ENCODE data around the gene TMPRSS9. TPM values are rescaled to one million over a fixed set of nuclear protein-coding genes. Genes with fewer than 3 reads are reported as not detected.

Gene TMPRSS9
- total and polyA plus RNA-seq, 4 experiments from 2014 or later: not detected

DNA sequence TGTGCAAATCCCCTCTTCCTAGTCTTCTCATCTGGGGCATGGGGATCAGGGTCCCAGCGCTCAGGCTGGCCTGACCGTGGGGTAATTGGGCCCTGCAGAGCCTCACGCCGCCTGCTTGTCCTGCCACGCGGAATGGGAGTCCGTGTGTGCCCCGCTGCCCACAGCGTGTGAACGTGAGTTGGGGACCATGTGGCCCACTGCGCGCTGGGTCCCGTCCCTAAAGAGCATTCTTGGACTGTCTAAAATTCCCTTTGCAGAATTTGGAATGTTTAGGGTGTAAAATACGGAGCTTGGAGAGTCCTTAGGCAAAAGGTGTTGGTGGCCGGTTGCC is 2.9 kb downstream of the TMPRSS9 start:
- intact Hi-C loops (cut with micrococcal nuclease): no loop called here
- DNase-seq: no peak
- H3K27ac ChIP-seq (ENCODE audit: low read depth, low read length): no peak overlapping the region
- CTCF ChIA-PET (ENCODE audit: partially characterized antibody): no interaction called here
- Mint-ChIP-seq H3K36me3 (peaks cover 0 to under 1% of the 10 kb centered on the region in 2 donors), H3K27me3 (peaks cover 13 to 14% of the 10 kb centered on the region in 2 donors), H3K9me3 (peaks cover 0 to 3% (median 0%) of the 10 kb centered on the region in 8 donors), H3K27ac (no peak overlapping the region), H3K4me1 (peaks cover 3 to 5% (median 5%) of the 10 kb centered on the region in 4 donors), H3K4me3 (no peak overlapping the region)
- no peak overlapping the region for H3K4me3 ChIP-seq (ENCODE audit: low read length in 2 of 2)
- no peaks in the 10 kb centered on the region for H3K27me3 ChIP-seq (ENCODE audit: insufficient read depth, low read length)
- no peaks in the 10 kb centered on the region for H3K9me3 ChIP-seq (ENCODE audit: control insufficient read depth in 1 of 2, low read length in 2 of 2)
- POLR2A ChIA-PET (ENCODE audit: partially characterized antibody): no interaction called here
- no peaks in the 10 kb centered on the region for H3K4me1 ChIP-seq (ENCODE audit: insufficient read depth, low read length)
- H3K36me3 ChIP-seq (ENCODE audit: insufficient read depth, low read length): no peaks in the 10 kb centered on the region

DNA sequence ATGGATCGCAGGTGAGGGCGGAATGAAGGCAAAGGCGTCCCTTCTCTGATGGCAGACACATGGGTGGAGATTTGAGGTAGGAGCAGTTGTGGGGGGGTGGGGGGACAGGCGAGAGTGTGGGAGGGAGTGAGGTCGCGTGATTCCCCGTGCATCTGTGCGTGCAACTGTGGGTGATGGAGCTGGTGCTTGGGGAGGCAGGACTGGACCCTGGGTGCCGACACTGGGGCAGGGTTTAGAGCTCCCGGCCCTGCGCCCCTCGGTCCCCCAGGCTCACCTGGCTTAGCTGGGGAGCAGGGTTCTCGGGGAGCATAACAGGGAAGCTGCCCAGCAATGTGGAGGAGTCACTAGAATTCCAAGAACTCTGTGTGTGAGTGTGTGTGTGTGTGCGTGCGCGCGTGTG is 3.4 kb downstream of the TMPRSS9 start:
- H3K4me3 Mint-ChIP-seq: no peak overlapping the region
- CTCF ChIA-PET (ENCODE audit: partially characterized antibody): no interaction called here
- H3K27ac Mint-ChIP-seq: no peak overlapping the region
- no peaks in the 10 kb centered on the region for H3K27me3 ChIP-seq (ENCODE audit: insufficient read depth, low read length)
- DNase-seq: peak in 1 of 5 donors; percentile 16
- POLR2A ChIA-PET (ENCODE audit: partially characterized antibody): no interaction called here
- peaks cover 0 to 5% (median under 1%) of the 10 kb centered on the region in 8 donors for H3K9me3 Mint-ChIP-seq
- H3K4me1 Mint-ChIP-seq: peaks cover 3 to 5% (median 5%) of the 10 kb centered on the region in 4 donors
- no peaks in the 10 kb centered on the region for H3K36me3 ChIP-seq (ENCODE audit: insufficient read depth, low read length)
- no peak overlapping the region for H3K27ac ChIP-seq (ENCODE audit: low read depth, low read length)
- H3K4me1 ChIP-seq (ENCODE audit: insufficient read depth, low read length): no peaks in the 10 kb centered on the region
- peaks cover 0 to 5% of the 10 kb centered on the region in 2 donors for H3K36me3 Mint-ChIP-seq
- no peaks in the 10 kb centered on the region for H3K9me3 ChIP-seq (ENCODE audit: control insufficient read depth in 1 of 2, low read length in 2 of 2)
- no peak overlapping the region for H3K4me3 ChIP-seq (ENCODE audit: low read length in 2 of 2)
- peaks cover 13 to 14% of the 10 kb centered on the region in 2 donors for H3K27me3 Mint-ChIP-seq
- intact Hi-C loops (cut with micrococcal nuclease): no loop called here

DNA sequence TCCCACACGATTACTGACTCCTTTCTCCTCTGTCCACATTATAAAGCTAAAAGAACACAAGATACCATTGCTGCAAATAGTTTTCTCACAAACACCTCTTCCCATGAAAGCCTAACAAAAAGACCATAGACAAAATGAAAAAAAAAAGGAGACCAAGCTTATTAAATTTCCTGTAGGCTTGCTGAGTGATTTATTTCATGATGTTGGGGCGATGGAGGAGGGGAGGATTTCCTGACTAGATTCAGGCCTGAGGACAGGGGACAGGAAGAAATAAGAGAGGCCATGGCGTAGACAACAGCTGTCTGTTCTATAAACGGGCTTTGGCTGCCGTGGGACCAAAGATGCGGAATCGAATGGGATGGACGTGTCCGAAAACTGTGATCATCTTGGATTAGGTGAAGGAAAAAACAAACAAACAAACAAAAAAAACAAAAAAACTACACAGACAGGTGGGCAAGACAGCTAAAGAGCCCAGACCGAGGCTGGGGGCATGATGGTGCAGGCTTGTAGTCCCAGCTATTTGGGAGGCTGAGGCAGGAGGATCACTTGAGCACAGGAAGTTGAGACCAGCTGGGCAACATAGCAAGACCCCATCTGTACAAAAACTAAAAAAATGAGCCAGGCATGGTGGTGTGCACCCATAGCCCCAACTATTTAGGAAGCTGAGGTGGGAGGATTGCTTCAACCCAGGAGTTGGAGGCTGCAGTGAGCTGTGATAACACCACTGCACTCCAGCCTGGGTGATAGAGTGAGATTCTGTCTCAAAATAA is 5.3 kb downstream of the TMPRSS9 start:
- DNase-seq: no peak
- intact Hi-C loops (cut with micrococcal nuclease): no loop called here
- peaks cover 3 to 11% (median 4%) of the 10 kb centered on the region in 4 donors for H3K4me1 Mint-ChIP-seq
- Histone ChIP-seq H3K4me1 (ENCODE audit: insufficient read depth, low read length) (no peaks in the 10 kb centered on the region), H3K9me3 (ENCODE audit: control insufficient read depth in 1 of 2, low read length in 2 of 2) (no peaks in the 10 kb centered on the region), H3K4me3 (ENCODE audit: low read length in 2 of 2) (no peak overlapping the region), H3K36me3 (ENCODE audit: insufficient read depth, low read length) (no peaks in the 10 kb centered on the region), H3K27me3 (ENCODE audit: insufficient read depth, low read length) (no peaks in the 10 kb centered on the region), H3K27ac (ENCODE audit: low read depth, low read length) (no peak overlapping the region)
- H3K27me3 Mint-ChIP-seq: peaks cover 11 to 13% of the 10 kb centered on the region in 2 donors
- ChIA-PET CTCF (ENCODE audit: partially characterized antibody) (no interaction called here), POLR2A (ENCODE audit: partially characterized antibody) (no interaction called here)
- H3K9me3 Mint-ChIP-seq: peaks cover 0 to 11% (median 3%) of the 10 kb centered on the region in 8 donors
- H3K27ac Mint-ChIP-seq: peak overlapping the region in 1 of 7 donors; percentile 0
- no peak overlapping the region for H3K4me3 Mint-ChIP-seq
- peaks cover 0 to 5% of the 10 kb centered on the region in 2 donors for H3K36me3 Mint-ChIP-seq

DNA sequence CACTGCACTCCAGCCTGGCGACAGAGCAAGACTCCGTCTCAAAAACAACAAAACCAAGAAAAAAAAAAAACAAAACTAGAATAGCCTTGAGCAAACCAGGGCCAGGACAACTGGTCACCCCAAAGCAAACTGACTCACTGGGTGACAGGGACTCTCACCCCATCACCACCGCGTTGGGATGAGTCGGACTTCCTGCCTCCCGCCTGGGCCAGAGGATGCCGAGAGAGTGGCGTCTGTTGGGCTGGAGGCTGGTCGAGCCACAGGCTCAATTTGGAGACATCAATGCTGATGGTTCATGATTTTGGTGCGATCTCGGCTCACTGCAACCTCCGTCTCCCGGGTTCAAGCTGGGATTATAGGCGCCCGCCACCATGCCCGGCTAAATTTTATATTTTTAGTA is 11.6 kb downstream of the TMPRSS9 start:
- H3K27me3 ChIP-seq (ENCODE audit: insufficient read depth, low read length): no peaks in the 10 kb centered on the region
- no peak overlapping the region for H3K4me3 ChIP-seq (ENCODE audit: low read length in 2 of 2)
- peaks cover 0 to 17% (median 9%) of the 10 kb centered on the region in 8 donors for H3K9me3 Mint-ChIP-seq
- peaks cover 0 to 7% (median 0%) of the 10 kb centered on the region in 4 donors for H3K4me1 Mint-ChIP-seq
- no peak overlapping the region for H3K27ac ChIP-seq (ENCODE audit: low read depth, low read length)
- H3K9me3 ChIP-seq (ENCODE audit: control insufficient read depth in 1 of 2, low read length in 2 of 2): no peaks in the 10 kb centered on the region
- ChIA-PET POLR2A (ENCODE audit: partially characterized antibody) (no interaction called here), CTCF (ENCODE audit: partially characterized antibody) (no interaction called here)
- DNase-seq: no peak
- no peaks in the 10 kb centered on the region for H3K4me1 ChIP-seq (ENCODE audit: insufficient read depth, low read length)
- H3K27me3 Mint-ChIP-seq: peaks cover 4% of the 10 kb centered on the region in 2 donors
- H3K36me3 ChIP-seq (ENCODE audit: insufficient read depth, low read length): no peaks in the 10 kb centered on the region
- no peak overlapping the region for H3K4me3 Mint-ChIP-seq
- no peak overlapping the region for H3K27ac Mint-ChIP-seq
- intact Hi-C loops (cut with micrococcal nuclease): no loop called here
- peaks cover 0 to 5% of the 10 kb centered on the region in 2 donors for H3K36me3 Mint-ChIP-seq

DNA sequence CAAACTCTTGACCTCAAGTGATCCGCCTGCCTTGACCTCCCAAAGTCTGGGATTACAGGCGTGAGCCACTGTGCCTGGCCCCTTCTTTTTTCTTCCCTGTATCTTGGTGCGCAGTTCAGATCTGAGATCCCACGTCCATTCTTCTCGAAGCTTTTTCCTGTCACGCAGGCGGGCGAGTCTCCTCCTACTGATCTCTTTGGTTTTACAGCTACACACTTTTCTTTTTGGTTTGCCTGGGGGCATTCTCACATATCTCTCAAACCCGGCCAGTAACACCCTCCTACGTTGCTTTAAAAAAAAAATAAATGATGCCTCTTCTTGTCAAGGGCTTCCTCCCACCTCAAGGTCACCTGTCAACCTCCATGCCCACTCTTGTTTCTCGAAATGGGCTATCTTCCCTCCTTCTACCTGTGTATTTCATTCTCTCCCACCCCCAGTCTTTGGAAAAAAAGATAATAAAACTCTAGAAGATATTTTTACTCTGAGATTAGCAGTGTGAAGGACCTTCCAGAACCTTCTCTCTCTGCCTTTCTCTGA is 12.1 kb downstream of the TMPRSS9 start:
- intact Hi-C loops (cut with micrococcal nuclease): no loop called here
- Histone ChIP-seq H3K9me3 (ENCODE audit: control insufficient read depth in 1 of 2, low read length in 2 of 2) (no peaks in the 10 kb centered on the region), H3K27me3 (ENCODE audit: insufficient read depth, low read length) (no peaks in the 10 kb centered on the region), H3K36me3 (ENCODE audit: insufficient read depth, low read length) (no peaks in the 10 kb centered on the region), H3K27ac (ENCODE audit: low read depth, low read length) (no peak overlapping the region), H3K4me3 (ENCODE audit: low read length in 2 of 2) (no peak overlapping the region), H3K4me1 (ENCODE audit: insufficient read depth, low read length) (no peaks in the 10 kb centered on the region)
- H3K4me1 Mint-ChIP-seq: peaks cover 0 to 7% (median 0%) of the 10 kb centered on the region in 4 donors
- H3K27me3 Mint-ChIP-seq: peaks cover 4% of the 10 kb centered on the region in 2 donors
- ChIA-PET POLR2A (ENCODE audit: partially characterized antibody) (no interaction called here), CTCF (ENCODE audit: partially characterized antibody) (no interaction called here)
- H3K4me3 Mint-ChIP-seq: no peak overlapping the region
- H3K9me3 Mint-ChIP-seq: peaks cover 0 to 17% (median 8%) of the 10 kb centered on the region in 8 donors
- peak in 1 of 5 donors; percentile 28 for DNase-seq
- H3K36me3 Mint-ChIP-seq: peaks cover 0 to 5% of the 10 kb centered on the region in 2 donors
- no peak overlapping the region for H3K27ac Mint-ChIP-seq

DNA sequence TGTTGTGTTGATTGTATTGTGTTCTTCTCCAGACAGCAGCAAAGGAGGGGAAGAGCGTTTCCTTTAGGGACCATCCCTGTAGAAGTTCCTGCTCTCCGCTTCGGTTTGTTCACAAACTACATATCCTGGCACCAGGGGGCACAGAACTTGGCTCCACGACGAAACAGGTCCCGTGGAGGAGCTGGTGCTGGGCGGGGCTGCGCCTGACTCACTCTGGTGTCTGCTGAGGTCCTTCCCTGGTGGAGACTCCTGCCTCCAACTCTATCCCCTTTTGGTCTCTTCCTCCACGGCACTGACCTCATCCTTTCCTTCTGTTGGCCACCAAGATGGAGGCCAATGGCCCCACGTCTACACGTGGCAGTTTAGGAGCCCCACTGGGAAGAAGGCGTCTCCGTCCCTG is 14.7 kb downstream of the TMPRSS9 start:
- Mint-ChIP-seq H3K36me3 (peaks cover 0 to 3% of the 10 kb centered on the region in 2 donors), H3K4me3 (no peak overlapping the region), H3K27ac (no peak overlapping the region), H3K27me3 (peaks cover 4% of the 10 kb centered on the region in 2 donors), H3K9me3 (peaks cover 0 to 20% (median 10%) of the 10 kb centered on the region in 8 donors), H3K4me1 (peaks cover 0 to under 1% (median 0%) of the 10 kb centered on the region in 4 donors)
- H3K9me3 ChIP-seq (ENCODE audit: control insufficient read depth in 1 of 2, low read length in 2 of 2): no peaks in the 10 kb centered on the region
- DNase-seq: peak in 1 of 5 donors; percentile 14
- POLR2A ChIA-PET (ENCODE audit: partially characterized antibody): no interaction called here
- H3K4me1 ChIP-seq (ENCODE audit: insufficient read depth, low read length): no peaks in the 10 kb centered on the region
- intact Hi-C loops (cut with micrococcal nuclease): no loop called here
- no peaks in the 10 kb centered on the region for H3K27me3 ChIP-seq (ENCODE audit: insufficient read depth, low read length)
- H3K4me3 ChIP-seq (ENCODE audit: low read length in 2 of 2): no peak overlapping the region
- H3K36me3 ChIP-seq (ENCODE audit: insufficient read depth, low read length): no peaks in the 10 kb centered on the region
- CTCF ChIA-PET (ENCODE audit: partially characterized antibody): no interaction called here
- no peak overlapping the region for H3K27ac ChIP-seq (ENCODE audit: low read depth, low read length)

DNA sequence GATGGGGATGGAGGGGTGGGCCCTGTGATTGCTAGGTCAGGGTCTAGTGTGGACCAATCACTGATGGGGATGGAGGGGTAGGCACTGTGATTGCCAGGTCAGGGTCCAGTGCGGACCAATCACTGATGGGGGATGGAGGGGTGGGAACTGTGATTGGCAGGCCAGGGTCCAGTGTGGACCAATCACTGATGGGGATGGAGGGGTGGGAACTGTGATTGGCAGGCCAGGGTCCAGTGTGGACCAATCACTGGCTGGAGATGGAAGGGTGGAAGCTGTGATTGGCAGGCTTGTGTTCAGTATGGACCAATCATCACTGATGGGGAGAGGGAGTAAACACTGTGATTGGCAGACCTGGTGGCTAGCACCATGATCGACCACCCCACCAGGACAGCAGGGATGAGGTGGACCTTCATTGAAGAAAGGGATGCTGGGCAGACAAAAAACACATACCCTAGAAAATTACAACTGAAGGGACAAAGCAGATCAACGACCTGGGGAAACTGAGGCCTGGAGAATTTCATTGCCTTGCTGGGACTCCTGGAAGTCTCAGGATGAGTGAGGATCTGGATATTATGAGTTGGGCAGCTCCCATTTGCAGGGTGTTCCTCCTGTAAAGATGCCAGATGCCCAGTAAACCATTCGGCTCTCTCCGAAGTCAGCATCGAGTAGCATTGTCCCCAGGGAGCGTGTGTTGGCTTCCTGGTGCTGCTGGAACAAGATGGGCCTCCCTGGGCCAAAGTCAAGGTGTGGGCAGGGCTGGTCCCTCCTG is 15.5 kb downstream of the TMPRSS9 start:
- ChIA-PET CTCF (ENCODE audit: partially characterized antibody) (no interaction called here), POLR2A (ENCODE audit: partially characterized antibody) (no interaction called here)

More for the DNA sequence above, 15.5 kb downstream of the TMPRSS9 start:
- peak in 1 of 5 donors; percentile 1 for DNase-seq
- no peak overlapping the region for H3K27ac ChIP-seq (ENCODE audit: low read depth, low read length)
- no peak overlapping the region for H3K4me3 ChIP-seq (ENCODE audit: low read length in 2 of 2)
- H3K27me3 ChIP-seq (ENCODE audit: insufficient read depth, low read length): no peaks in the 10 kb centered on the region
- Mint-ChIP-seq H3K4me3 (no peak overlapping the region), H3K9me3 (peaks cover 0 to 17% (median 9%) of the 10 kb centered on the region in 8 donors), H3K4me1 (no peaks in the 10 kb centered on the region), H3K27me3 (peaks cover 4% of the 10 kb centered on the region in 2 donors), H3K36me3 (peaks cover 0 to 3% of the 10 kb centered on the region in 2 donors), H3K27ac (no peak overlapping the region)
- H3K4me1 ChIP-seq (ENCODE audit: insufficient read depth, low read length): no peaks in the 10 kb centered on the region
- H3K36me3 ChIP-seq (ENCODE audit: insufficient read depth, low read length): no peaks in the 10 kb centered on the region
- no peaks in the 10 kb centered on the region for H3K9me3 ChIP-seq (ENCODE audit: control insufficient read depth in 1 of 2, low read length in 2 of 2)
- intact Hi-C loops (cut with micrococcal nuclease): no loop called here

Data from CD4-positive, alpha-beta memory T cell (primary cell).